ENCODE results near the gene TUBAL3. TPM values are rescaled to one million over a fixed set of nuclear protein-coding genes. Genes with fewer than 3 reads are reported as not detected.

The TUBAL3 gene
- total RNA-seq, 1 donor from 2014 or later: 0.46 TPM

GRCh38 chr10:5355594-5356301 lies 48.9 kb downstream of the TUBAL3 start:
- Histone ChIP-seq H3K27me3 (ENCODE audit: control insufficient read depth, insufficient read depth, low read length) (no peaks in the 10 kb centered on the region), H3K36me3 (ENCODE audit: control insufficient read depth, insufficient read depth, low read length) (no peaks in the 10 kb centered on the region), H3K4me3 (ENCODE audit: low read depth, low read length) (no peak overlapping the region)
- no peak for DNase-seq (ENCODE audit: low read depth)
- no peak for TF ChIP-seq CTCF (IDR thresholded peaks at IDR 0.05; ENCODE audit: insufficient read depth, low read length, poor library complexity, severe bottlenecking)

GRCh38 chr10:5354068-5354467 lies 50.6 kb downstream of the TUBAL3 start:
- DNase-seq (ENCODE audit: low read depth): no peak
- no peaks in the 10 kb centered on the region for H3K36me3 ChIP-seq (ENCODE audit: control insufficient read depth, insufficient read depth, low read length)
- H3K27me3 ChIP-seq (ENCODE audit: control insufficient read depth, insufficient read depth, low read length): no peaks in the 10 kb centered on the region
- H3K4me3 ChIP-seq (ENCODE audit: low read depth, low read length): no peak overlapping the region
- TF ChIP-seq CTCF (IDR thresholded peaks at IDR 0.05; ENCODE audit: insufficient read depth, low read length, poor library complexity, severe bottlenecking): no peak

- no peaks in the 10 kb centered on the region for H3K27me3 ChIP-seq (ENCODE audit: control insufficient read depth, insufficient read depth, low read length)
- no peak for DNase-seq (ENCODE audit: low read depth)
- TF ChIP-seq CTCF (IDR thresholded peaks at IDR 0.05; ENCODE audit: insufficient read depth, low read length, poor library complexity, severe bottlenecking): no peak
Measured at GRCh38 chr10:5349362-5349761, 55.3 kb downstream of the TUBAL3 start.

GRCh38 chr10:5346881-5347280 lies 57.7 kb downstream of the TUBAL3 start:
- Histone ChIP-seq H3K4me3 (ENCODE audit: low read depth, low read length) (no peak overlapping the region), H3K27me3 (ENCODE audit: control insufficient read depth, insufficient read depth, low read length) (no peaks in the 10 kb centered on the region), H3K36me3 (ENCODE audit: control insufficient read depth, insufficient read depth, low read length) (no peaks in the 10 kb centered on the region)
- DNase-seq (ENCODE audit: low read depth): no peak
- no peak for TF ChIP-seq CTCF (IDR thresholded peaks at IDR 0.05; ENCODE audit: insufficient read depth, low read length, poor library complexity, severe bottlenecking)

More at GRCh38 chr10:5349362-5349761, 55.3 kb downstream of the TUBAL3 start:
- no peak overlapping the region for H3K4me3 ChIP-seq (ENCODE audit: low read depth, low read length)
- no peaks in the 10 kb centered on the region for H3K36me3 ChIP-seq (ENCODE audit: control insufficient read depth, insufficient read depth, low read length)

- DNase-seq (ENCODE audit: low read depth): no peak
- Histone ChIP-seq H3K27me3 (ENCODE audit: control insufficient read depth, insufficient read depth, low read length) (no peaks in the 10 kb centered on the region), H3K4me3 (ENCODE audit: low read depth, low read length) (no peak overlapping the region), H3K36me3 (ENCODE audit: control insufficient read depth, insufficient read depth, low read length) (no peaks in the 10 kb centered on the region)
- no peak for TF ChIP-seq CTCF (IDR thresholded peaks at IDR 0.05; ENCODE audit: insufficient read depth, low read length, poor library complexity, severe bottlenecking)
Measured at GRCh38 chr10:5344746-5345145, 59.9 kb downstream of the TUBAL3 start.

- no peak overlapping the region for H3K4me3 ChIP-seq (ENCODE audit: low read depth, low read length)
- no peaks in the 10 kb centered on the region for H3K27me3 ChIP-seq (ENCODE audit: control insufficient read depth, insufficient read depth, low read length)
- no peaks in the 10 kb centered on the region for H3K36me3 ChIP-seq (ENCODE audit: control insufficient read depth, insufficient read depth, low read length)
- TF ChIP-seq CTCF (IDR thresholded peaks at IDR 0.05; ENCODE audit: insufficient read depth, low read length, poor library complexity, severe bottlenecking): no peak
- DNase-seq (ENCODE audit: low read depth): no peak
Measured at GRCh38 chr10:5343979-5344378, 60.6 kb downstream of the TUBAL3 start.

All from kidney epithelial cell (primary cell).